ENCODE results near the gene KLHL14.

The KLHL14 gene

GRCh38 chr18:32772581-32773381, at the start of gene KLHL14:
Gene KLHL14 (minus strand): TSS chr18:32773023. CDS start chr18:32770591, 2,432 bp downstream.
- no peaks in the 10 kb centered on the region for H3K36me3 ChIP-seq (ENCODE audit: control insufficient read depth, insufficient read depth, low read length)
- no peaks in the 10 kb centered on the region for H3K9me3 ChIP-seq (ENCODE audit: control insufficient read depth, insufficient read depth, low read length)
- no peak within 1 kb of the TSS for H3K27ac ChIP-seq (ENCODE audit: low read length)
- no CpG with 5 or more reads among the region's 17 CpGs for WGBS (ENCODE audit: insufficient coverage, insufficient read length)
- no peak for DNase-seq (ENCODE audit: low read depth, low spot score)
- H3K4me3 ChIP-seq (ENCODE audit: low read length): peak within 1 kb of the TSS; percentile 37; the same call in 1 of the 2 replicates
- peaks cover 26% of the 10 kb centered on the region for H3K27me3 ChIP-seq (ENCODE audit: control insufficient read depth, insufficient read depth, low read length)
- peaks cover 2% of the 10 kb centered on the region; the same call in 1 of the 2 replicates for H3K4me1 ChIP-seq (ENCODE audit: control insufficient read depth, insufficient read depth, low read length)

DNA sequence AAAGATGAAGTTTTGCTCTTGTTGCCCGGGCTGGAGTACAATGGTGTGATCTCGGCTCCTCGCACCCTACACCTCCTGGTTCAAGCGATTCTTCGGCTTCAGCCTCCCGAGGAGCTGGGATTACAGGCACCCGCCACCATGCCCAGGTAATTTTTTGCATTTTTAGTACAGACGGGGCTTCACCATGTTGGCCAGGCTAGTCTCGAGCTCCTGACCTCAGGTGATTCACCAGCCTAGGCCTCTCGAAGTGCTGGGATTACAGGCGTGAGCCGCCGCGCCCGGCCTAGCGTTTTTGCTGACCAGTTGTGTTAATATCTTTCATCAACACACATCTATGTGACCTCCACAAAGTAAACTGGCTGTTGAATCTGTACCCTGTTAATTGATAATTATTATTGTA, 49.4 kb upstream of the KLHL14 start:
- H3K36me3 ChIP-seq (ENCODE audit: control insufficient read depth, insufficient read depth, low read length): no peaks in the 10 kb centered on the region
- DNase-seq (ENCODE audit: low read depth, low spot score): no peak
- no peaks in the 10 kb centered on the region for H3K27me3 ChIP-seq (ENCODE audit: control insufficient read depth, insufficient read depth, low read length)
- no peak overlapping the region for H3K27ac ChIP-seq (ENCODE audit: low read length)
- no peak overlapping the region for H3K4me3 ChIP-seq (ENCODE audit: low read length)
- H3K9me3 ChIP-seq (ENCODE audit: control insufficient read depth, insufficient read depth, low read length): no peaks in the 10 kb centered on the region
- WGBS (ENCODE audit: insufficient coverage, insufficient read length): no CpG with 5 or more reads among the region's 16 CpGs
- no peaks in the 10 kb centered on the region for H3K4me1 ChIP-seq (ENCODE audit: control insufficient read depth, insufficient read depth, low read length)

DNA sequence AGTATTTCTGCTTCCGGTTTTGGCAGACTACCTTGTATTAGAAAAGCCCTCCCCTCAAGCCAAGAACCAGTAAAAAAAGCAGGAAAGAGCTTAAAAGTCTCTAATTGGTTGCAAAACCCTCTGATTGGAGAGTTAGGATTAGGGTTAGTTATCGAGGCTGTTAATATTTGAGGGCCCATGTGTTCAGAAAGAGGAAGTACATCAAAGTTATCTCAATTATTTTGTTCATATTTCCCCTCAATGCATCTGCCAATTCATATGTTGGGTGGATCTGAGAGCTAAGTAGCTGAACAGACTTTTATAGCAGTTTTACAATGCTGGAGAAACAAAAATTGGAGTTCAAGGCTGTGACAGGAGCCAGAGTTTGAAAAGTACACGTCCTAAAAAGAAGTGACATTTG, 43.1 kb upstream of the KLHL14 start:
- Histone ChIP-seq H3K27ac (ENCODE audit: low read length) (no peak overlapping the region), H3K4me3 (ENCODE audit: low read length) (no peak overlapping the region), H3K9me3 (ENCODE audit: control insufficient read depth, insufficient read depth, low read length) (no peaks in the 10 kb centered on the region), H3K36me3 (ENCODE audit: control insufficient read depth, insufficient read depth, low read length) (no peaks in the 10 kb centered on the region), H3K27me3 (ENCODE audit: control insufficient read depth, insufficient read depth, low read length) (no peaks in the 10 kb centered on the region), H3K4me1 (ENCODE audit: control insufficient read depth, insufficient read depth, low read length) (no peaks in the 10 kb centered on the region)
- DNase-seq (ENCODE audit: low read depth, low spot score): no peak
- no CpG with 5 or more reads among the region's 3 CpGs for WGBS (ENCODE audit: insufficient coverage, insufficient read length)

GRCh38 chr18:32812342-32812741, 39.5 kb upstream of the KLHL14 start:
- H3K4me1 ChIP-seq (ENCODE audit: control insufficient read depth, insufficient read depth, low read length): no peaks in the 10 kb centered on the region
- no peaks in the 10 kb centered on the region for H3K9me3 ChIP-seq (ENCODE audit: control insufficient read depth, insufficient read depth, low read length)
- H3K36me3 ChIP-seq (ENCODE audit: control insufficient read depth, insufficient read depth, low read length): no peaks in the 10 kb centered on the region
- no peaks in the 10 kb centered on the region for H3K27me3 ChIP-seq (ENCODE audit: control insufficient read depth, insufficient read depth, low read length)
- H3K4me3 ChIP-seq (ENCODE audit: low read length): no peak overlapping the region
- no CpG with 5 or more reads among the region's 3 CpGs for WGBS (ENCODE audit: insufficient coverage, insufficient read length)
- no peak overlapping the region for H3K27ac ChIP-seq (ENCODE audit: low read length)
- no peak for DNase-seq (ENCODE audit: low read depth, low spot score)

DNA sequence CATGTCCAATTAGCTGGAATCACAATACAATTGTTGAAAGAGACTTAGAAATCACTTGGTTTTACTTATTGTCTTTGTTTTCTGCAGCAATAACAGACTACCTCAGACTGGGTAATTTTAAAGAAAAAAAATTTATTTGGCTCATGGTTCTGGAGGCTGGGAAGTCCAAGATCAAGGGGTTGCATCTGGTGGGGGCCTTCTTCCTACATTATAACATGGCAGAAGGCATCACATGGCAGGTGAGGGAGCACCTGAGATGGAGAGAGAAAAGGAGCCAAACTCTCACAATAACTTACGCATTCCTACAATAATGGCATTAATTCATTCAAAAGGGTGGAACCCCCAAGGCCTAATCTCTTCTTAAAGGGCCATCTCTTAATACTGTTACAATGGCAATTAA, 37.5 kb upstream of the KLHL14 start:
- no CpG with 5 or more reads among the region's 1 CpG for WGBS (ENCODE audit: insufficient coverage, insufficient read length)
- H3K9me3 ChIP-seq (ENCODE audit: control insufficient read depth, insufficient read depth, low read length): no peaks in the 10 kb centered on the region
- H3K36me3 ChIP-seq (ENCODE audit: control insufficient read depth, insufficient read depth, low read length): no peaks in the 10 kb centered on the region
- no peak for DNase-seq (ENCODE audit: low read depth, low spot score)
- no peaks in the 10 kb centered on the region for H3K4me1 ChIP-seq (ENCODE audit: control insufficient read depth, insufficient read depth, low read length)
- no peaks in the 10 kb centered on the region for H3K27me3 ChIP-seq (ENCODE audit: control insufficient read depth, insufficient read depth, low read length)
- no peak overlapping the region for H3K4me3 ChIP-seq (ENCODE audit: low read length)
- no peak overlapping the region for H3K27ac ChIP-seq (ENCODE audit: low read length)

GRCh38 chr18:32805354-32805753, 32.5 kb upstream of the KLHL14 start:
- WGBS (ENCODE audit: insufficient coverage, insufficient read length): no CpG with 5 or more reads among the region's 5 CpGs
- no peak for DNase-seq (ENCODE audit: low read depth, low spot score)
- no peaks in the 10 kb centered on the region for H3K9me3 ChIP-seq (ENCODE audit: control insufficient read depth, insufficient read depth, low read length)

GRCh38 chr18:32804134-32804888, 31.5 kb upstream of the KLHL14 start:
- no peak for DNase-seq (ENCODE audit: low read depth, low spot score)
- Histone ChIP-seq H3K27me3 (ENCODE audit: control insufficient read depth, insufficient read depth, low read length) (no peaks in the 10 kb centered on the region), H3K9me3 (ENCODE audit: control insufficient read depth, insufficient read depth, low read length) (no peaks in the 10 kb centered on the region), H3K36me3 (ENCODE audit: control insufficient read depth, insufficient read depth, low read length) (no peaks in the 10 kb centered on the region), H3K4me3 (ENCODE audit: low read length) (no peak overlapping the region), H3K27ac (ENCODE audit: low read length) (no peak overlapping the region), H3K4me1 (ENCODE audit: control insufficient read depth, insufficient read depth, low read length) (no peaks in the 10 kb centered on the region)
- WGBS (ENCODE audit: insufficient coverage, insufficient read length): no CpG with 5 or more reads among the region's 6 CpGs

More at GRCh38 chr18:32805354-32805753, 32.5 kb upstream of the KLHL14 start:
- H3K4me1 ChIP-seq (ENCODE audit: control insufficient read depth, insufficient read depth, low read length): no peaks in the 10 kb centered on the region
- H3K27ac ChIP-seq (ENCODE audit: low read length): no peak overlapping the region
- no peaks in the 10 kb centered on the region for H3K36me3 ChIP-seq (ENCODE audit: control insufficient read depth, insufficient read depth, low read length)
- no peak overlapping the region for H3K4me3 ChIP-seq (ENCODE audit: low read length)
- no peaks in the 10 kb centered on the region for H3K27me3 ChIP-seq (ENCODE audit: control insufficient read depth, insufficient read depth, low read length)

- H3K4me3 ChIP-seq (ENCODE audit: low read length): no peak overlapping the region
- H3K36me3 ChIP-seq (ENCODE audit: control insufficient read depth, insufficient read depth, low read length): no peaks in the 10 kb centered on the region
- H3K9me3 ChIP-seq (ENCODE audit: control insufficient read depth, insufficient read depth, low read length): no peaks in the 10 kb centered on the region
- no peak for DNase-seq (ENCODE audit: low read depth, low spot score)
- no peak overlapping the region for H3K27ac ChIP-seq (ENCODE audit: low read length)
- no CpG with 5 or more reads among the region's 3 CpGs for WGBS (ENCODE audit: insufficient coverage, insufficient read length)
- H3K27me3 ChIP-seq (ENCODE audit: control insufficient read depth, insufficient read depth, low read length): no peaks in the 10 kb centered on the region
- H3K4me1 ChIP-seq (ENCODE audit: control insufficient read depth, insufficient read depth, low read length): no peaks in the 10 kb centered on the region
These were observed 30.7 kb upstream of the KLHL14 start for GRCh38 chr18:32803568-32803967.

GRCh38 chr18:32802591-32803451, 30.0 kb upstream of the KLHL14 start:
- Histone ChIP-seq H3K4me3 (ENCODE audit: low read length) (no peak overlapping the region), H3K9me3 (ENCODE audit: control insufficient read depth, insufficient read depth, low read length) (no peaks in the 10 kb centered on the region), H3K27me3 (ENCODE audit: control insufficient read depth, insufficient read depth, low read length) (no peaks in the 10 kb centered on the region), H3K36me3 (ENCODE audit: control insufficient read depth, insufficient read depth, low read length) (no peaks in the 10 kb centered on the region), H3K27ac (ENCODE audit: low read length) (no peak overlapping the region), H3K4me1 (ENCODE audit: control insufficient read depth, insufficient read depth, low read length) (no peaks in the 10 kb centered on the region)
- WGBS (ENCODE audit: insufficient coverage, insufficient read length): no CpG with 5 or more reads among the region's 8 CpGs
- DNase-seq (ENCODE audit: low read depth, low spot score): no peak

GRCh38 chr18:32801228-32801627, 28.4 kb upstream of the KLHL14 start:
- Histone ChIP-seq H3K4me1 (ENCODE audit: control insufficient read depth, insufficient read depth, low read length) (no peaks in the 10 kb centered on the region), H3K27me3 (ENCODE audit: control insufficient read depth, insufficient read depth, low read length) (no peaks in the 10 kb centered on the region), H3K9me3 (ENCODE audit: control insufficient read depth, insufficient read depth, low read length) (no peaks in the 10 kb centered on the region), H3K4me3 (ENCODE audit: low read length) (no peak overlapping the region), H3K36me3 (ENCODE audit: control insufficient read depth, insufficient read depth, low read length) (no peaks in the 10 kb centered on the region), H3K27ac (ENCODE audit: low read length) (no peak overlapping the region)
- no CpG with 5 or more reads among the region's 1 CpG for WGBS (ENCODE audit: insufficient coverage, insufficient read length)
- DNase-seq (ENCODE audit: low read depth, low spot score): no peak

Data from iPS DF 6.9 (cell line).